Naive thymus-derived CD4-positive, alpha-beta T cell (primary cell): Measurements from ENCODE around the gene DMD. TPM values are rescaled to one million over a fixed set of nuclear protein-coding genes. Genes with fewer than 3 reads are reported as not detected.

Experiments used
- ATAC-seq: fragments of 150-1000 bp; cut with Tn5 transposase; 2 replicates; pipeline ENCODE4 v1.10.0; 2021; ENCODE audit warnings: mild to moderate bottlenecking, moderate library complexity
- CTCF ChIA-PET: fragments of 350-600 bp; sonication (Branson Sonifier 250); formaldehyde crosslinking; loops from one replicate; lab custom pipeline; 2021; ENCODE audit warnings: antibody characterized with exemption; lab: Charles Lee
- POLR2A ChIA-PET: fragments of 350-600 bp; sonication (Branson Sonifier 250); formaldehyde crosslinking; loops from one replicate; lab custom pipeline; 2021; ENCODE audit warnings: antibody characterized with exemption, inconsistent platforms; lab: Charles Lee
- DNase-seq, 9 donors: peaks; one replicate each; pipeline versions ENCODE4 v3.0.0 to v3.0.0-alpha.2; 2020 to 2022; ENCODE audit warnings: mixed read lengths in 1 of 9
- H3K27ac ChIP-seq: one replicate; pipeline ENCODE4 v1.7.0; 2013; ENCODE audit warnings: mild to moderate bottlenecking, low read depth, low read length, moderate library complexity
- H3K27me3 ChIP-seq, 2 donors: one replicate each; pipeline ENCODE4 v1.7.0; 2013; ENCODE audit warnings: low read length in 2 of 2, mild to moderate bottlenecking in 2 of 2, moderate library complexity in 2 of 2; ENCODE audit not compliant: control insufficient read depth in 2 of 2, insufficient read depth in 2 of 2
- H3K36me3 ChIP-seq, 3 experiments: 1 replicate in 2 of 3; 2 replicates in 1 of 3; pipeline ENCODE4 v1.7.0; 2013; ENCODE audit warnings: low read length in 3 of 3, mild to moderate bottlenecking in 3 of 3, moderate library complexity in 1 of 3; ENCODE audit not compliant: insufficient read depth in 3 of 3, control insufficient read depth in 2 of 3
- H3K4me1 ChIP-seq, 2 donors: one replicate each; pipeline ENCODE4 v1.7.0; 2013; ENCODE audit warnings: low read length in 2 of 2, mild to moderate bottlenecking in 2 of 2, moderate library complexity in 1 of 2; ENCODE audit not compliant: control insufficient read depth in 2 of 2, insufficient read depth in 2 of 2
- H3K4me3 ChIP-seq: 2 replicates; pipeline ENCODE4 v1.7.0; 2013; ENCODE audit warnings: mild to moderate bottlenecking, low read length
- H3K9me3 ChIP-seq, 3 experiments: 1 replicate in 2 of 3; 2 replicates in 1 of 3; pipeline ENCODE4 v1.7.0; 2013; ENCODE audit warnings: low read length in 3 of 3; ENCODE audit not compliant: control insufficient read depth in 2 of 3
- H3K27ac Mint-ChIP-seq, 9 donors: one replicate each; pipeline ENCODE4 v1.8.0; 2020 to 2022; ENCODE audit warnings: mixed read lengths in 9 of 9, mild to moderate bottlenecking in 8 of 9, moderate library complexity in 5 of 9, inconsistent platforms in 2 of 9
- H3K27me3 Mint-ChIP-seq, 5 donors: one replicate each; pipeline ENCODE4 v1.8.0; 2021 to 2022; ENCODE audit warnings: mixed read lengths in 5 of 5, mild to moderate bottlenecking in 1 of 5
- H3K36me3 Mint-ChIP-seq, 5 donors: one replicate each; pipeline ENCODE4 v1.8.0; 2020 to 2022; ENCODE audit warnings: mixed read lengths in 5 of 5, mild to moderate bottlenecking in 3 of 5, inconsistent platforms in 1 of 5
- H3K4me1 Mint-ChIP-seq, 7 donors: one replicate each; pipeline ENCODE4 v1.8.0; 2020 to 2022; ENCODE audit warnings: mixed read lengths in 7 of 7, mild to moderate bottlenecking in 3 of 7, inconsistent platforms in 1 of 7
- H3K4me3 Mint-ChIP-seq, 10 donors: one replicate each; pipeline ENCODE4 v1.8.0; 2020 to 2022; ENCODE audit warnings: mild to moderate bottlenecking in 10 of 10, mixed read lengths in 10 of 10, moderate library complexity in 6 of 10, inconsistent platforms in 2 of 10
- H3K9me3 Mint-ChIP-seq, 11 donors: one replicate each; pipeline ENCODE4 v1.8.0; 2020 to 2022; ENCODE audit warnings: mixed read lengths in 11 of 11, mild to moderate bottlenecking in 4 of 11, inconsistent platforms in 1 of 11, moderate library complexity in 1 of 11
- intact Hi-C, 2 donors: fragments of 100-400 bp; cut with micrococcal nuclease; formaldehyde crosslinking; loops; one replicate each; pipeline ENCODE4 v1.15.1; 2023
- polyA plus RNA-seq, 2 donors: library from polyadenylated mRNA; unstranded; fragments of 300-500 nt; fragmentation: Illumina TruSeq; gene quantifications; one replicate each; pipeline ENCODE4 v1.2.3, GENCODE V29; 2021
- total RNA-seq, 6 experiments: library from RNA in 5 of 6; stranded (reverse) in 5 of 6; gene quantifications; 1 replicate in 5 of 6; 2 replicates in 1 of 6; pipeline ENCODE4 v1.2.3 and lab custom pipeline; 2021 to 2026

The DMD gene
- total and polyA plus RNA-seq, 7 experiments from 2014 or later = 0.02 to 4.9 (median 0.28) TPM; not detected in 3

- Mint-ChIP-seq H3K4me1 (no peaks in the 10 kb centered on the region), H3K36me3 (no peaks in the 10 kb centered on the region), H3K9me3 (peaks cover 0 to 2% (median 0%) of the 10 kb centered on the region in 11 donors), H3K27ac (no peak overlapping the region), H3K27me3 (no peaks in the 10 kb centered on the region), H3K4me3 (no peak overlapping the region)
- intact Hi-C loops = no loop called here
- ATAC-seq (no peak), DNase-seq (no peak)
- POLR2A ChIA-PET = no interaction called here
- no peaks in the 10 kb centered on the region for H3K4me1 ChIP-seq
- CTCF ChIA-PET = no interaction called here
- no peak overlapping the region for H3K27ac ChIP-seq
- no peak overlapping the region for H3K4me3 ChIP-seq
- H3K27me3 ChIP-seq = no peaks in the 10 kb centered on the region
- no peaks in the 10 kb centered on the region for H3K36me3 ChIP-seq
- H3K9me3 ChIP-seq = no peaks in the 10 kb centered on the region
Measured at GRCh38 chrX:33161829-33162228, 49.5 kb downstream of the DMD start.

- H3K27me3 ChIP-seq = no peaks in the 10 kb centered on the region
- H3K4me1 ChIP-seq = no peaks in the 10 kb centered on the region
- DNase-seq = no peak
- H3K27me3 Mint-ChIP-seq = no peaks in the 10 kb centered on the region
- H3K4me1 Mint-ChIP-seq = no peaks in the 10 kb centered on the region
- no peak overlapping the region for H3K27ac Mint-ChIP-seq
- peaks cover 0 to 2% (median 0%) of the 10 kb centered on the region in 11 donors for H3K9me3 Mint-ChIP-seq
- CTCF ChIA-PET = no interaction called here
- no peaks in the 10 kb centered on the region for H3K36me3 Mint-ChIP-seq
- H3K36me3 ChIP-seq = no peaks in the 10 kb centered on the region
- H3K27ac ChIP-seq = no peak overlapping the region
- H3K4me3 ChIP-seq = no peak overlapping the region
- H3K4me3 Mint-ChIP-seq = no peak overlapping the region
- H3K9me3 ChIP-seq = no peaks in the 10 kb centered on the region
- intact Hi-C loops = no loop called here
- no peak for ATAC-seq
- POLR2A ChIA-PET = no interaction called here
Measured at GRCh38 chrX:33160273-33160672, 51.1 kb downstream of the DMD start.

GRCh38 chrX:33156152-33156726 is 55.1 kb downstream of the DMD start:
- no peaks in the 10 kb centered on the region for H3K4me1 Mint-ChIP-seq
- H3K27me3 ChIP-seq = no peaks in the 10 kb centered on the region
- ATAC-seq = no peak
- H3K27me3 Mint-ChIP-seq = no peaks in the 10 kb centered on the region
- DNase-seq = no peak
- intact Hi-C loops = no loop called here
- H3K36me3 Mint-ChIP-seq = no peaks in the 10 kb centered on the region
- H3K9me3 Mint-ChIP-seq = peaks cover 0 to 2% (median 0%) of the 10 kb centered on the region in 11 donors
- H3K27ac ChIP-seq = no peak overlapping the region
- no peaks in the 10 kb centered on the region for H3K36me3 ChIP-seq
- no peaks in the 10 kb centered on the region for H3K9me3 ChIP-seq
- no peaks in the 10 kb centered on the region for H3K4me1 ChIP-seq
- CTCF ChIA-PET = no interaction called here
- POLR2A ChIA-PET = no interaction called here
- H3K27ac Mint-ChIP-seq = no peak overlapping the region
- H3K4me3 Mint-ChIP-seq = no peak overlapping the region
- no peak overlapping the region for H3K4me3 ChIP-seq

- Mint-ChIP-seq H3K4me3 (no peak overlapping the region), H3K36me3 (no peaks in the 10 kb centered on the region), H3K27me3 (no peaks in the 10 kb centered on the region), H3K27ac (no peak overlapping the region), H3K9me3 (peaks cover 0 to 4% (median 0%) of the 10 kb centered on the region in 11 donors), H3K4me1 (no peaks in the 10 kb centered on the region)
- Histone ChIP-seq H3K9me3 (no peaks in the 10 kb centered on the region), H3K27ac (no peak overlapping the region), H3K36me3 (no peaks in the 10 kb centered on the region), H3K4me3 (no peak overlapping the region), H3K27me3 (no peaks in the 10 kb centered on the region), H3K4me1 (no peaks in the 10 kb centered on the region)
- intact Hi-C loops = no loop called here
- DNase-seq (no peak), ATAC-seq (no peak)
- POLR2A ChIA-PET = no interaction called here
- CTCF ChIA-PET = no interaction called here
Measured at GRCh38 chrX:33149580-33149979, 61.8 kb downstream of the DMD start.

DNA sequence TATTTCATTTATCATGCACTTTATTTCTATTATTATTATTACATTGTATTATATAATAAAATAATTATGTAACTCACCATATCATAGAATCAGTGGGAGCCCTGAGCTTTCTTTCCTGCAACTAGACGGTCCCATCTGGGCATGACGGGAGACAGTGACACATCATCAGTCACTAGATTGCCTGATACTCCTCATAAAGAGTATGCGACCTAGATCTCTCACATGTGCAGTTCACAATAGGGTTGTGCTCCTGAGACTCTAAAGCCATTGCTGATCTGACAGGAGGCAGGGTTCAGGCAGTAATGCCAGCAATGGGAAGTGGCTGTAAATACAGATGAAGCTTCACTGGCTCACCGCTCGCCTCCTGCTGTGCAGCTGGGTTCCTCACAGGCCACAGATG is 62.3 kb downstream of the DMD start:
- POLR2A ChIA-PET = no interaction called here
- no peak overlapping the region for H3K4me3 Mint-ChIP-seq
- Histone ChIP-seq H3K36me3 (no peaks in the 10 kb centered on the region), H3K9me3 (no peaks in the 10 kb centered on the region), H3K4me3 (no peak overlapping the region), H3K27me3 (no peaks in the 10 kb centered on the region), H3K27ac (no peak overlapping the region), H3K4me1 (no peaks in the 10 kb centered on the region)
- intact Hi-C loops = no loop called here
- H3K36me3 Mint-ChIP-seq = no peaks in the 10 kb centered on the region
- no peaks in the 10 kb centered on the region for H3K4me1 Mint-ChIP-seq
- H3K27me3 Mint-ChIP-seq = no peaks in the 10 kb centered on the region
- CTCF ChIA-PET = no interaction called here
- peaks cover 0 to 4% (median 0%) of the 10 kb centered on the region in 11 donors for H3K9me3 Mint-ChIP-seq
- H3K27ac Mint-ChIP-seq = no peak overlapping the region
- ATAC-seq (no peak), DNase-seq (no peak)

- H3K36me3 Mint-ChIP-seq = no peaks in the 10 kb centered on the region
- ChIA-PET POLR2A (no interaction called here), CTCF (no interaction called here)
- no peaks in the 10 kb centered on the region for H3K27me3 ChIP-seq
- H3K4me3 ChIP-seq = no peak overlapping the region
- intact Hi-C loops = no loop called here
- no peak for DNase-seq
- no peak overlapping the region for H3K27ac Mint-ChIP-seq
- H3K4me1 ChIP-seq = no peaks in the 10 kb centered on the region
- ATAC-seq = no peak
- H3K4me3 Mint-ChIP-seq = no peak overlapping the region
- no peaks in the 10 kb centered on the region for H3K4me1 Mint-ChIP-seq
- no peaks in the 10 kb centered on the region for H3K27me3 Mint-ChIP-seq
- H3K27ac ChIP-seq = no peak overlapping the region
- no peaks in the 10 kb centered on the region for H3K36me3 ChIP-seq
- H3K9me3 ChIP-seq = no peaks in the 10 kb centered on the region
- peaks cover 0 to 5% (median 0%) of the 10 kb centered on the region in 11 donors for H3K9me3 Mint-ChIP-seq
Measured at GRCh38 chrX:33142331-33142730, 69.0 kb downstream of the DMD start.

GRCh38 chrX:33138677-33139249 is 72.6 kb downstream of the DMD start:
- no peak for ATAC-seq
- Histone ChIP-seq H3K9me3 (no peaks in the 10 kb centered on the region), H3K27ac (no peak overlapping the region), H3K4me1 (no peaks in the 10 kb centered on the region), H3K36me3 (no peaks in the 10 kb centered on the region), H3K4me3 (no peak overlapping the region), H3K27me3 (no peaks in the 10 kb centered on the region)
- Mint-ChIP-seq H3K27me3 (no peaks in the 10 kb centered on the region), H3K4me3 (no peak overlapping the region), H3K9me3 (peaks cover 0 to 5% (median 0%) of the 10 kb centered on the region in 11 donors), H3K4me1 (no peaks in the 10 kb centered on the region), H3K27ac (no peak overlapping the region), H3K36me3 (no peaks in the 10 kb centered on the region)
- no peak for DNase-seq
- ChIA-PET CTCF (no interaction called here), POLR2A (no interaction called here)
- intact Hi-C loops = no loop called here
